GM23248 (cell line): ENCODE results near the gene UCMA.

ENCODE experiments used
- EZH2 ChIP-seq: fragments of 200-600 bp; sonication (generic); IDR thresholded peaks from 2 replicates; pipeline ENCODE4 v1.6.1; 2018; ENCODE audit warnings: antibody characterized with exemption, mild to moderate bottlenecking; ENCODE audit not compliant: insufficient read depth, poor library complexity, severe bottlenecking
- EZH2phosphoT487 ChIP-seq: fragments of 200-600 bp; sonication (generic); IDR thresholded peaks from 2 replicates; pipeline ENCODE4 v1.6.1; 2018; ENCODE audit warnings: antibody characterized with exemption, moderate library complexity, mild to moderate bottlenecking, low read depth; ENCODE audit not compliant: insufficient read depth

DNA sequence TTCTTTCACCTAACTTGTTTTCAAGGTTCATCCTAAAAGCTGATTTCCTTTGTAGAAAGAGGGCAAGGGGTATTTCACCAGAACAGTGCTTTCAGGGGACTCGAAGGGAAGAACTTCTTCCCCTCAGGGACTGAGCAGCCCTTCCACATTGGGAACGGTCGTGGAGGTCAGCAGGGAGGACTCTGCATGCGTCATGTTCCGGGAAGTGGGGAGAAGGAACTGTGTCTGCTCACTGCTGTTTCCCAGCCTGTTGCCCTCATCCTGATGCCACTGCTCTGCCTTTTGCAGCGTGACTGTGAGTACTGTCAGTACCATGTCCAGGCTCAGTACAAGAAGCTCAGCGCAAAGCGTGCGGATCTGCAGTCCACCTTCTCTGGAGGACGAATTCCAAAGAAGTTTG lies 45.6 kb downstream of the UCMA start:
- no peak for TF ChIP-seq EZH2phosphoT487
- no peak for TF ChIP-seq EZH2
